HG03354 (cell line): ENCODE results near the gene SEPTIN1.

Experiments used
- ATAC-seq: cut with Tn5 transposase; IDR thresholded peaks from one replicate; pipeline ENCODE4 v1.9.1; 2021; ENCODE audit warnings: mild to moderate bottlenecking; ENCODE audit not compliant: unreplicated experiment, poor library complexity, severe bottlenecking

Gene SEPTIN1

GRCh38 chr16:30361180-30361579 lies 21.2 kb downstream of the SEPTIN1 start:
- no peak for ATAC-seq

GRCh38 chr16:30359871-30360170 lies 22.5 kb downstream of the SEPTIN1 start:
- no peak for ATAC-seq

DNA sequence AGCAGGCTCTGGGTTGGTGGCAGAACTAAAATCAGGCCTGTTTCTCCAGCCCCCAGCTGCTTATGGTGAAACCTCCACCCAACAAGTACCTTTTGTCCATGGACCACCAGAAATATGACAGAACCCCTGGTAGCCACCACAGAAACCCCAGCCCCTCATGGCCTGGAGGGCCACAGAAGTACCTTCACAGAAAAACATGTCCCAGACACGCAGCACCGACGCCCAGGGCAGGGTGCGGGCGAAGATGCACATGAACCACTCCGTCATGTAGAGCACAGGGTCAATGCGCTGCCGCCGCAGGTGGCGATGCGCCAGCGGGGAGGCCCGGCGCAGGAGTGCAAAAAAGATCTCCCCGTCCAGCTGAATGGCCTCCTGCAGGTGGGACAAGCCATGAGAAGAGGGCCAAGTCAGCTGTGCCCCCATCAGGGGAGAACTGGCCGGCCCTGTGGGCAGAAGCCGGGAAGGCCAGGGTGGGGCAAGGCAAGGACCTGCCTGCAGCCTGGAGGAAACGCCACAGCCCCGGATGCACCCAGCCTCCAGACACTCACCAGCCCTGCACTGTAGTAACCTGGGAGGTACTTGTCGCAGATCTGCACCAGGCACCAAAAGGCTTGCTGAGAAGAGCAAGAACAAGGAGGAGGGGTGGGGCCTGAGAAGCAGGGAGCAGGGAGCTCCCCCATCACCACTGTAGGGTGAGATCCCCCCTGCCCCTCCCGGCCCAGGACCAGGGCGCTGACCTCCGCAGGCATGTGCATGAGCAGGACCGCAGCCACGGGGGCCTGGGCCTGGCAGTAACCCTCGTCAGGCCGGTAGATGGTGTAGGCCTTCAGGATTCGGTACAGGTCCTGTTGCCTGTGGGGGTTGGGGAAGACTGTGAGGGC lies 23.1 kb downstream of the SEPTIN1 start:
- ATAC-seq = no peak

- no peak for ATAC-seq
These were observed 23.8 kb downstream of the SEPTIN1 start for GRCh38 chr16:30358577-30358936.

GRCh38 chr16:30357715-30358576 lies 24.4 kb downstream of the SEPTIN1 start:
- no peak for ATAC-seq

DNA sequence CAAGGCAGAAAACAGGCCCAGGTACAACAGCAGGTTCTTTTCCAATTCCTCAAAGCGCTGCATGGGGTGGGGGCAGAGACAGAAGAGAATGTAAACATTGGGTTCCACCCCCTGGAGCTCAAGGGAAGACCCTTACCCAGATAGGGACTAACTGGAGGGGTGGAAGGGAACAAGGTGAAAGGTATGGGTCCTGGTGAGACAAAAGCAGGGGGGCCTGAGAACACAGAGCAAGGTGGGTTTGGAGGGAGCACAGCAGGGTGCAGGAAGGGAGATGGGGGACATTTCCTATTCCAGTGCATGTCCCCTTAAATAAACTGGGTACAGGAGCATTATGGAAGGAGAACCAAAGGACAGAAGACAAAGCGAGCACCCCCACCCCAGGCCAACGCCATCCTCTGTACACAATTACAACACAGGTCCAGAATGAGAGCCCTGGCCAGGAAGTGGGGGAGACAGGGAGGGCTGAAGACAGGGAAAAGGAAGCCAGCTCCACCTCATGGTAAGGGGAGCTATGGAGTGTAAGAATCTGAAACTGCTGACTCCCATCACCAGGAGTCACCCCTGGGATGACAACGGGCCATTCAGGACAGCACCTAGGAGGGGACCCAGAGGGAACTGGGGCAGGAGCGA lies 25.2 kb downstream of the SEPTIN1 start:
- no peak for ATAC-seq

GRCh38 chr16:30356401-30357084 lies 25.8 kb downstream of the SEPTIN1 start:
- no peak for ATAC-seq

DNA sequence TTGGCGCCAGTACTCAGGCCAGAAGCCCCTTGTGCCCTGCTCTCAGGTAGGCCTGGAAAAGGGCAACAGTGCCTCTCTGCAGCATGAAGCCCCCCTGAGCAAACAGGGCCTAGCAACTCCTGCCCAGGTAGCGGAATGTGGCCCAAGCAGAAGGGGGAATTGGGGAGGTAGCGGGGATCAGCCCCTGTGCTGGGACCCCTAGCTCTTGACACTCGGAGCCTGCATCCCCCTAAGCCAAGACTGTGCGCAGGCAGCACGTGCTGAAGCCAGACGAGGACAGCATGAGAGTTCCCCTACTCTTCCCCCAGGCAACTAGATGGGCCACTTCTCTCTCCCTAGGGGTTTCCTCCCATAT lies 26.4 kb downstream of the SEPTIN1 start:
- no peak for ATAC-seq

DNA sequence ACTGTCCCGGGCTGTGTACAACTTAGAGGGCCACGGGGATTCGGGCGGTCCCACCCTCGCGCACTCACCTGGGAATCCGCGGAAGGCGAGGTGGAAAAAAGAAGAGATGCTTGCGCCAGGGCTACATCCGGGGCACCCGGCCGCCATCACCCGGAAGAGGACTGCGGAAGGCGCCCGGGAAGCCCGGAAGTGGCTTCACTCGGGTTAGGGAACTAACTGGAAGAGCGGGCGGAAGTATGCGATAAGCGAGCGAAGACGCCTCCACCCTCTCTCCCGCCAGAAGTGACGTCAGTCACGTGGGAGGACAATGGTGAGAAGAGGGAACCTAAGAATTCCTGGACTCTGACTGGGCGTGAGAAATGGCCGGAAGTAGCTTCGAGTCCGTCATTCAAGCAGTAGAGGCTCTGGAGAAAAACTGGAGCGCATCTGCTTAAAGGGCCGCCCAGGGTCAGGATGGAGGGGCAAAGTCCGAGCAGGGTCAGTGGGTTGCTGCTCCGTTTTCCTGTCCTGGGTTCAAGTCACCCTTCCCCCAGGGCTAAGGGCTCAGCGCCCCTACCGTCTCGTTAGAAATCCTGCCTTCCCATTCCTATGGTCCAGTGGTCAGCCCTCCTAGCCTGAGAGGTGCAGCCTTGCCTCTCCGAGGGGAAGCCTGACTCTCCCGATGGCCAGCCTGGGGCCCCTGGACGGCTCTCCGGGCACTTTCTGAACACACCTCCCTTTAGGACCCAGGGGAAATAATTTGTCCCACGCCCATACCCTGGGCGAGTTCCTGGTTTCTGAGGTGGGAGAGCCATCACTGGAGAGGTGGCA lies 27.0 kb downstream of the SEPTIN1 start, which contains the start of gene CD2BP2:
Gene CD2BP2 (minus strand): TSS at position 165 of the 810 bp plus-strand sequence. CDS start 627 bp downstream, outside the sequence.
- ATAC-seq = peak; percentile 61

- ATAC-seq = peak; percentile 20
These were observed 27.8 kb downstream of the SEPTIN1 start for GRCh38 chr16:30354423-30355143.

DNA sequence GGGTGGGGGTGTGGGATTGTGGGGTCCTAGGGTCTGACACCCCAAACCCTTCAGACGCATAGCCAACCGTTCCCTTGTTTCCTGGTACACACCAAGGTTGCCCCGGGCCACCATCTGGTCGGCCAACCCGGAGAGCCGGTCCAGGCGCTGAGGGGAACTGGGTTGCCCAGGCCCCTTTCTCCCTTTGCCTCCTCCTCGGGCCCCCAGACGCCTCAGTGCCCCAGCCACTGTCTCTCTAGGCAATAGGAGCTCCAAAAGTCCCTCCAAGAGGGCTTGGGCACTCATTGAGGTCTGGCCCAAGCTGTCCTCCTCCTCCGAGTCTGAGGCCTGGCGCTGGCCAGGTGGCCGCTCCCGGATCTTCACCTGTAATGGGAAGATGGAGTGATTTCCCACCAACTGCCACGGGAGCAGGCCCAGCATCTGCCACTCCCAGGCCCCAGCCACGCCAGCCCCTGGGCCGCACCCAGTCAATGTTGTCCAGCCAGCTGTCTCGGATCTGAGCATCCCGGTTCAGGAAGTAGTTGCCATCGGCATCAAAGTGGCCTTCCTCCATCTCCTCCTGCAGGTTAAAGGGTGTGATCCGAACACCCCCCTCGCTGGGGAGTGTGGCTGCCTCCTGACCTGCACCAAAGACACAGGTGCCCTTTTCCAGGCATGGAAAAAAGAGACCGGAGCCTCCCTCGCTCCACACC lies 28.8 kb downstream of the SEPTIN1 start:
- ATAC-seq = no peak

DNA sequence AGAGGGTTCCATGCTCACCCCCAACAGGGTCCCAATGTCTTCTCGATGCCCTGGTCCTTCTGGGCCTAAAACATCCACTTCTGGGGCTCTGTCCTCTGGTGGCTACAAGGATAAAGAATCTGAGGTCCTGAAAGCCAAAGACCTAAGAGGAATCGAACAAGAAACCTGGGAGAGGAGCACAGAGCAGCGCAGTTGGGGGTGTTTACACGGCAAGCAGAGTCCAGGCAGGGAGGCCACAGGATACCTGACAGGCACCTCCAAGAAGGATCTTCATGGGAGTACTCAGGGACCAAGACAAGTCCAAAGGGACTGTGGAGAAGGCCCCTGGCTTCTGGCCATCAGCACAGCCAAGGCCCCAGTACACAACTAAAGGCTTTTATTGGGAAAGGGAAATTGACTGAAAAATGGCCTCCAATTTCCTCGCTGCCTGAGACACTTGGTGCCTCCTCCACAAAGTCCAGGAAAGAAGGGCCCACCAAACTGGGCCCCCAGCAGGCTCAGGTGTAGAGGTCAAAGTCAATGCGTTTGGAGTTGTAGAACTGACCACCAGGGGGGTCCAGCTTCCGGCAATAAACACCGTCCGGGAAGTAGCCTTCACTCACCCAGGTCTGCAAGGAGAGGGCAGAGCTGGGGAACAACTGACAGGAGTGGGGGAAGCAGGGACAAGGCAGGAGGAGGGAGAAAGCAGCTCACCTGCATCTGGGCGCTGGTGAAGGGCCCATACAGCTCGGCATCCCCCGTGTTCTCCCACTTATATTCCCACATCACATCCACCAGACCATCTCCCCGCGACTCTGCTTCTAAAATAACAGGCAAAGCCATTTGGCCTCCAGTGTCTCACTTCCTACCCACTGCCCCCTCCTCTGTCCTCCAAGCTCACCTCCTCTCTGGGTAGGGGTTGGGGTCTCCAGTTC lies 29.6 kb downstream of the SEPTIN1 start:
- no peak for ATAC-seq

DNA sequence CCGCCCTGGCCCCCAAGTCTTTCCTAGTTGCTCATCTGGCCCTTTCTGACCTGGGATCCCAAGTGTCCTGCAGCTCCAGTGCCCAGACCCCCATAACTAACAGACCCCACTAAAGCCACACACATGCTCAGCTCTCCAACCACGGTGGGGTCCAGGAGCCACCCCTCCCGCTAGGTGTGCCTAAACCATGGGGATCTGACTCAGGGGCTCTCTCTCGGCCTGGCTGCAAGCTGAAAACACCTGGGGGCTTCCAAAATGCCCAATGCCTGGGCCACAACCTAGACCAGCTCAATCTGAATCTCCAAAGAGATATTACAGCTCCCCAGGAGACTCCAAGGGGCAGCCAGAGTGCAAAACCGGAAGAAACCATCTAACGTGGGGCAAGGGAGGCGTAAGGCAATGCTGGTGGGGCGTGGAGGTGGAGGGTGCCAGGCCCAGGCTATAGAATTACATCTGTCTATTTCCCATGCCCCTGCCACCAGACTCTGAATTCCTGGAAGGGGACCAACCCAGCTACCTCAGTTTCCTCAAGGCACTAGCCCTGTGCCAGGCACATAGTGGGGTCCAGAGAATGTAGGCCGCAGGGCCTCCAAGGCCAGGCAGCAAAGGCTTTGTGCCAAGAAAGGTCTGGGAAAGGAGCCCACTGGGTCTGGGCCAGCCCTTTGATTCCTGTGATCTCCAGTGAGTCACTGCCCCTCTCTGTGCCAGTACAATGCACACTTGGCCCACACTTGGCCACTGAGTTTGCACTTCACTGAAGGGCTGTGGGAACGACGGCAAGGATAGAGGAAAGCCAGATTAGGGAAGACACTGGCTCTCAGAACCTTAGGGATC lies 30.6 kb downstream of the SEPTIN1 start:
- ATAC-seq = no peak

- ATAC-seq = no peak
These were observed 31.3 kb downstream of the SEPTIN1 start for GRCh38 chr16:30351001-30351441.

DNA sequence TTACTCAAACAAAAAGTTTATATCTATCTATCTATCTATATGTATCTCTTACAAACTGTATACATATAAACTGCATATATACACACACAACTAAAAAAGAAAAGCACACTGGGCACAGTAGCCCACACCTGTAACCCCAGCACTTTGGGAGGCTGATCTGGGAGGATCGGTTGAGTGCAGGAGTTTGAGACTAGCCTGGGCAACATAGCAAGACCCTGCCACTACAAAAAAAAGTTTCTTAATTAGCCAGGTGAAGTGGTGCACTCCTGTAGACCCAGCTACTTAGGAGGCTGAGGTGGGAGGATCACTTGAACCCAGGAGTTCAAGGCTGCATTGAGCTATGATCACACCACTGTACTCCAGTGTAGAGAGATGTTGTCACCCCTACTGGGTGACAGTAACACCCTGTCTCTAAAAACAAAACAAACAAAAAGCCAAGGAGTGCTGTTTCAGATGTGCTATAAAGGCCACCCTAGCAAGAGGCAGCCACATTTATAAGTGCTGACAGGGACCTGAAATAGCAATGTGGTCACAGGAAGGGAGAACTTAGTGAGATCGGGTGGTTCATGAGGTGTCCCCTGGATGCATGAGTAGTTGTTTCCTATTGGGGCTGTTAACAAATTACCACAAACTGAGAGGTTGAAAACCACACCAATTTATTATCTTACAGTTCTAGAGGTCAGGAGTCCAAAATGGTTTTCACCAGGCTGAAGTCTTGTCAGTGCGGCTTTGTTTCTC lies 32.1 kb downstream of the SEPTIN1 start:
- ATAC-seq = peak; percentile 49
